ENCODE data around the gene FAM107A.

DNA sequence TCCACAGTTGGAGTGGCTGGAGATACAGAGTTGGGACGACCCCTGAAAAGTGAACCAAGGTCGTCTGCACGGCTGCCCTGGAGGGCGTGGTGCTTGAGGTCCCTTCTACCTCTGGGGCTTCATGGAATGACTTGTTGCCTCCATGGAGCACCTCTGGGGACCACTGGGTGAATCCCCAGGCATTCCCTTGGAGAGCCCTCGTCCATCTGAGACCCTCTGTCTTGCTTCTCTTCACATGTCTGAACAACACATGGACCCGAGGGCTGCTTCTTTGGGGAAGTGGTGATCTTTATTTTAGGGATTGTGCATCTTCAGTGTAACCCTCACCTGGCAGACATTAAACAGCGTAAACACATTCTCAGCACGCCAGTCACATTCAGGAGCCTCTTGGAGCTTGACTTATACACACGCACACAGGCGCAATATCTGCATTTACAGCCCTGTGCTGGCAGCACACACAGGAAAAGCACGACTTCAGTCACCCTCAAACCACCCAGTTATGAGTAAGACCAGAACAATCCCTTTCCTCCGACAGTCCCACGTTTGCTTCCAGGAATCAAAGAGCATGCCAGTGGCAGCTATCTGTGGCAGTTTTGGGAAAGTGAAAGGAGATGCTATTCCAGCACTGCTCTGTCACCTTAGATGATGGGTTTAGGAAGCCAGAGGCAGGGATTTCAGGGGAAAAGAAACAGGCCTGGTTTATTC is 12.6 kb downstream of the FAM107A start:
- TF ChIP-seq, protein P1, sequence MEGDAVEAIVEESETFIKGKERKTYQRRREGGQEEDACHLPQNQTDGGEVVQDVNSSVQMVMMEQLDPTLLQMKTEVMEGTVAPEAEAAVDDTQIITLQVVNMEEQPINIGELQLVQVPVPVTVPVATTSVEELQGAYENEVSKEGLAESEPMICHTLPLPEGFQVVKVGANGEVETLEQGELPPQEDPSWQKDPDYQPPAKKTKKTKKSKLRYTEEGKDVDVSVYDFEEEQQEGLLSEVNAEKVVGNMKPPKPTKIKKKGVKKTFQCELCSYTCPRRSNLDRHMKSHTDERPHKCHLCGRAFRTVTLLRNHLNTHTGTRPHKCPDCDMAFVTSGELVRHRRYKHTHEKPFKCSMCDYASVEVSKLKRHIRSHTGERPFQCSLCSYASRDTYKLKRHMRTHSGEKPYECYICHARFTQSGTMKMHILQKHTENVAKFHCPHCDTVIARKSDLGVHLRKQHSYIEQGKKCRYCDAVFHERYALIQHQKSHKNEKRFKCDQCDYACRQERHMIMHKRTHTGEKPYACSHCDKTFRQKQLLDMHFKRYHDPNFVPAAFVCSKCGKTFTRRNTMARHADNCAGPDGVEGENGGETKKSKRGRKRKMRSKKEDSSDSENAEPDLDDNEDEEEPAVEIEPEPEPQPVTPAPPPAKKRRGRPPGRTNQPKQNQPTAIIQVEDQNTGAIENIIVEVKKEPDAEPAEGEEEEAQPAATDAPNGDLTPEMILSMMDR (IDR thresholded peaks at IDR 0.05; ENCODE audit: low read depth, low read length): no peak
- TF ChIP-seq EZH2phosphoT487 (IDR thresholded peaks at IDR 0.05; ENCODE audit: low read depth): no peak

Measured in OCI-LY3 (cell line).